IPS-20b (cell line): ENCODE results near the gene TAF10.

Experiments used
- H3K27ac ChIP-seq: one replicate; pipeline ENCODE4 v1.5.1; 2013; ENCODE audit warnings: low read length
- H3K27me3 ChIP-seq: 2 replicates; pipeline ENCODE4 v1.6.1; 2013; ENCODE audit warnings: mild to moderate bottlenecking, low read length, inconsistent platforms; ENCODE audit not compliant: insufficient read depth
- H3K36me3 ChIP-seq: 2 replicates; pipeline ENCODE4 v1.6.1; 2013; ENCODE audit warnings: low read depth, mild to moderate bottlenecking, inconsistent platforms, low read length, moderate library complexity; ENCODE audit not compliant: insufficient read depth
- H3K4me1 ChIP-seq: 2 replicates; pipeline ENCODE4 v1.6.1; 2013; ENCODE audit warnings: mild to moderate bottlenecking, control low read depth, inconsistent platforms, low read length, moderate library complexity; ENCODE audit not compliant: insufficient read depth
- H3K4me3 ChIP-seq: 2 replicates; pipeline ENCODE4 v1.5.1; 2013; ENCODE audit warnings: mild to moderate bottlenecking, low read length, inconsistent platforms
- H3K9ac ChIP-seq: 2 replicates; pipeline ENCODE4 v1.6.1; 2013; ENCODE audit warnings: low read depth, mild to moderate bottlenecking, inconsistent platforms, low read length, moderate library complexity
- H3K9me3 ChIP-seq: 2 replicates; pipeline ENCODE4 v1.6.1; 2013; ENCODE audit warnings: mild to moderate bottlenecking, low read depth, low read length, inconsistent platforms; ENCODE audit not compliant: insufficient read depth

TAF10 gene

GRCh38 chr11:6604081-6604626, 7.9 kb downstream of the TAF10 start:
- Histone ChIP-seq H3K27me3 (no peaks in the 10 kb centered on the region), H3K4me1 (peaks cover 21% of the 10 kb centered on the region), H3K9me3 (no peaks in the 10 kb centered on the region), H3K4me3 (peak overlapping the region; percentile 84), H3K27ac (peak overlapping the region; percentile 63), H3K9ac (peak overlapping the region; percentile 90), H3K36me3 (peaks cover 56% of the 10 kb centered on the region)

DNA sequence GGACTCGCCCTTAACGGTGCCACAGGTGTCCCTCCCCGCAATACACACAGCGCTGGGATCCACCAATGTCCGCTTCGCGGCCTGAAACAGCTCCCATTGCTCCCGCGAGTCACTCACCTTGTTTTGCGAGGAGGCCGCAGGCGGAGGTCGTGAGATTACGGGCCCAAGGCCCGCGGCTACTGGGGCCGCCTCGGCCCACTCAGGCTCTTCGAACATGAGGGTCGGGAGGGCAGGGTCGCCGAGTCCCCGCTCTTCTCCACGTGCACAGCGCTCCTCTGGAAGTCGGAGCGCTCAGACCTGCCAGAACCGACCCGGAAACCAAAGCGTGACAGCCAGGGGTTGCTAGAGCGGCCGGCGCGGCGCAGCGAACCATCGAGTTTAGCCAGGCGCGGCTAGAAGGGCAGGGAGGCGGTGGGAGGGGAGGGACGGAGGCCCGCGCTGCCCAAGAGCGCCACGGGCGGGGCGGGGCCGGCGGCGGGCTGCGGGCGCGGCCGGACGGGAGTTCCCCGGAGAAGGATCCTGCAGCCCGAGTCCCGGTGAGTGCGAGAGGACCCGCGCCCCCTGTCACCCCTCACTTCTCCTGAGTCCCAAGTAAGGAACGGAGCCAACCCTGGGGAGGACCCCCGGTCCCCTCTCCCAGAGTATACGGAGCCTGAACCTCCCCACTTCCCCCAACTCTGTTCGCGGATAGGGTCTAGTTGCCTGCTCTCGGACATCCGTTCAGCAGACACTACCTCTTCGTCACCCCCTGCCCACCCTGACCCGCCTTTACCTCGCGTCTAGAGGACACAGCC, 8.5 kb downstream of the TAF10 start, which contains the start of the genes ILK and RRP8:
Gene ILK, plus strand, starts transcription at position 488 of the 794 bp plus-strand sequence. CDS start 498 bp downstream, outside the sequence.
Gene RRP8, minus strand, starts transcription at position 330 of the 794 bp plus-strand sequence. Its CDS starts 114 bp downstream, at position 216.
- peaks cover 21% of the 10 kb centered on the region for H3K4me1 ChIP-seq
- peak within 1 kb of the TSS; percentile 84 for H3K4me3 ChIP-seq
- peaks cover 55% of the 10 kb centered on the region for H3K36me3 ChIP-seq
- peak within 1 kb of the TSS; percentile 90 for H3K9ac ChIP-seq
- H3K27ac ChIP-seq: peak within 1 kb of the TSS; percentile 63
- H3K9me3 ChIP-seq: no peaks in the 10 kb centered on the region
- no peaks in the 10 kb centered on the region for H3K27me3 ChIP-seq

DNA sequence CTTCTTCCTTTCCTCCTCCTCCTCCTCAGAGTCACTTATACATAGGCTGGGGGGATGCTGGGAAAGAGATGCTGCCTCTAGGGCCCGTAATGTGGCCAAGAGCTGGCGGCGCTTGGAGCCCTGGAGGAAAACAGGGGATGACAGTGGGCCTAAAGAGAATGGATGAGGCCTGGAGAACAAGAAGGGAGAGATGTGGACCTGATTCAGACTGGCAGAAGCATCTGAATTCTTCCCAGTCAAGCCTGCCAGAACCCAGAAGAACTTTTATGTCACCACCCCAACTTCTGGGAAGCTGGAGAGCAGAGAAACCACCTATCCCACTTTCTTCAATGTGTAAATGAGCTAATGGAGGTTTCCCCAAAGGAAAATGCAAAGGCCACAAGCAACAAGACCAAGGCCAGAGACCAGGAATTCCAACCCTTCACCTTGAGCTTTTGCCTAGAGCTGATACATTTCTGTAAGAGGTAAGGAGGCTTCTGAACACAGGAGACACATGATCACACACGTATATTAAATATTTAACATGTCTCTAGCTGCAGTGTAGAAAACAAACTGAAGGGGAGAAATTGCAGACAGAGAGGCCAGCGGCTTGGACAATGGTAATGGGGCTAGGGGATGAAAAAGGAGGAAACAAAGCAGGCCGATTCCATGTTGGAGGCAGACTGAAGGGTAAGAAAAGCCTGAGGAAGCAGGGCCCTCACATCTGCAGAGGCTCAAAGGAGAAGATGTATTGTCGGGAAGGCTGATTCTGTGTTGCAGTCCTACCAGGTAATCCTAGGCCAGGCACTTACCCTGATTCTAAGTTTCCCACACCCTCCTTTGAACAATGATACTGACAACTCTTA, 9.7 kb downstream of the TAF10 start:
- Histone ChIP-seq H3K9me3 (no peaks in the 10 kb centered on the region), H3K4me1 (peaks cover 17% of the 10 kb centered on the region), H3K9ac (peak overlapping the region; percentile 90), H3K27ac (no peak overlapping the region), H3K4me3 (peak overlapping the region; percentile 84), H3K27me3 (no peaks in the 10 kb centered on the region), H3K36me3 (peaks cover 55% of the 10 kb centered on the region)

DNA sequence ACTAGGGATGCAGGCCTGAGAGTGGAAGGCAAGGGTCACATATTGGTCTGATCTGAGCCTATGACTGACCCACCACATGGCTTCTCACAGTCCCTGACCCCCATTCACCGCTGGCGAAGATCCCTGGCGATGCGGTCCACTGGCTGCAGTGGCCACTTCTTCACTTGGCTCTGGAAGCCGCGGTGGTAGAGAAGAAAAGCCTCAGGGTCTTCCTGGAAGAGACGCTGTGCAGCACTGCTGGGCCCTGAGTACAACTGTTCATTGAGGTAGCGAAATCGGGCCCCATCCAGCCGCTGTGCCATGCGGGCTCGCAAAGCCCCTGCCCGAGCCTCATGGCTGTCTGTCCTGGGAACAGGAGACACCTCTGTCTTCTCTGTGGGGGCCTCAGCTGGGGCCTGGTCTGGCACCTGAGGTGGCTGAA, 11.0 kb downstream of the TAF10 start:
- H3K27me3 ChIP-seq: no peaks in the 10 kb centered on the region
- H3K4me1 ChIP-seq: peaks cover 9% of the 10 kb centered on the region
- H3K36me3 ChIP-seq: peaks cover 58% of the 10 kb centered on the region
- H3K4me3 ChIP-seq: no peak overlapping the region
- no peak overlapping the region for H3K27ac ChIP-seq
- H3K9ac ChIP-seq: no peak overlapping the region
- no peaks in the 10 kb centered on the region for H3K9me3 ChIP-seq

DNA sequence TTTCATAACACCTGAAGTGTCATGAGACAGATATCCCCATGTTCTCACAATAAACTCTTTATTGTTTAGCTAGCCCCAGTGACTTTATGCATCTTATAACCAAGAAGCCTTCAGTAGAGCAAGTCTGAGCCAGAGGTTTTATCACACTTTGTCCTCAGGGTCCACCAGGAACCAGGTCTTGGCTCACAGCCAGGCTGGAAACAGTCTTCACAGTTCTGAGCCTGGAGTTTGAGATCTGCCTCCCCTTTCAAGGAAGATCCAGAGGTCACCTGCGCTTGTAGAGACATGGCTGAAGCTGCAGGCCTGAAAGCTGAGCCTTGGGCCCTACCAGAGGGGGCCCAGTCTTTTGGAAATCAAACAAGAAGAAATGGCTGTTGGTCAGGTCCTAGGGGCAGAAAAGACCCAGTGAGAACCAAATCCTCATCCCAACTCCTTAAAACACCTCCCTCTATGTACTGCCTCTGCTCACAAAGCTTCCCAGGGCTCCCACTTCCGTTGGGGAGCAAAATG, 12.1 kb downstream of the TAF10 start:
- no peak overlapping the region for H3K9ac ChIP-seq
- peaks cover 52% of the 10 kb centered on the region for H3K36me3 ChIP-seq
- H3K4me1 ChIP-seq: peaks cover 9% of the 10 kb centered on the region
- H3K27ac ChIP-seq: no peak overlapping the region
- no peaks in the 10 kb centered on the region for H3K27me3 ChIP-seq
- no peaks in the 10 kb centered on the region for H3K9me3 ChIP-seq
- H3K4me3 ChIP-seq: no peak overlapping the region

DNA sequence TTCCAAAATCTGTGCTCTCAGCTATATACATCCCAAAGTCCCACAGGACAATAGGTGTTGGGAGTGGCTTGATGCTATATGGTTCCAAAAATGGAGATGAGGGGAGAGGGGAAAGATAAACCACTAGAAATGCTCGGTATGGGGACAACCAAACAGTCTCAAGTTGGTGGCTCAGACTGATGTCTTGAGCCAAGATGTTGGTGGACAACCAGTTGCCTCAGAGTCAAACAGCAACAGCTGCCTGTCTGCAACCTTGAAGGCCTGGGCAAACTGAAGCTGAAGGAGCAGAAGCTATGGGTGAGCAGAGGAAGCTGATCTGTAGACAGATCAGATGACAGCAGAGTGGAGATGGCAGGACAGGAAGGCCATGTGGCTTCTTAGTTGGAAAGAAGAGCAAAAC, 12.6 kb downstream of the TAF10 start:
- Histone ChIP-seq H3K27me3 (no peaks in the 10 kb centered on the region), H3K4me1 (peaks cover 6% of the 10 kb centered on the region; the same call in 1 of the 2 replicates), H3K9me3 (no peaks in the 10 kb centered on the region), H3K36me3 (peaks cover 53% of the 10 kb centered on the region), H3K9ac (no peak overlapping the region), H3K4me3 (no peak overlapping the region), H3K27ac (no peak overlapping the region)

DNA sequence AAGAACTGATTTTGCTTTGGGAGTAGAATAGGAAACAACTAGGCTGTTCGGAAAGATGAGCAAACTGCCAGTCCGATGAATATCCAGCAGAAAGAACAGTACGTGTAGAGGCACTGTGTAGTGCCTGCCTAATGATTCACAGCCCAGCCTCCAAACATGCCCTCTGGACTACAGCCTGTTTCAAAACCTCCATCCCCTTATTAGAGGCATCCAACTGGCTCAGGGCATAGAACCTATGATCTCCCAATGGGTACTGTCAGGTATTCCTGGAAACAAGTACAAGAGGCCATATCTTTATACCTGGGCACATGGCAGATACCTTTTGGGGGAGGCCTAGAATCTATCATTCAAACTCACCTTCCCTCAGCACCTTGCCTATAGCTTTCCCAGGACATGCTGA, 13.5 kb downstream of the TAF10 start:
- no peak overlapping the region for H3K9ac ChIP-seq
- no peaks in the 10 kb centered on the region for H3K9me3 ChIP-seq
- H3K27me3 ChIP-seq: no peaks in the 10 kb centered on the region
- peaks cover 59% of the 10 kb centered on the region for H3K36me3 ChIP-seq
- peaks cover 6% of the 10 kb centered on the region; the same call in 1 of the 2 replicates for H3K4me1 ChIP-seq
- no peak overlapping the region for H3K27ac ChIP-seq
- no peak overlapping the region for H3K4me3 ChIP-seq

DNA sequence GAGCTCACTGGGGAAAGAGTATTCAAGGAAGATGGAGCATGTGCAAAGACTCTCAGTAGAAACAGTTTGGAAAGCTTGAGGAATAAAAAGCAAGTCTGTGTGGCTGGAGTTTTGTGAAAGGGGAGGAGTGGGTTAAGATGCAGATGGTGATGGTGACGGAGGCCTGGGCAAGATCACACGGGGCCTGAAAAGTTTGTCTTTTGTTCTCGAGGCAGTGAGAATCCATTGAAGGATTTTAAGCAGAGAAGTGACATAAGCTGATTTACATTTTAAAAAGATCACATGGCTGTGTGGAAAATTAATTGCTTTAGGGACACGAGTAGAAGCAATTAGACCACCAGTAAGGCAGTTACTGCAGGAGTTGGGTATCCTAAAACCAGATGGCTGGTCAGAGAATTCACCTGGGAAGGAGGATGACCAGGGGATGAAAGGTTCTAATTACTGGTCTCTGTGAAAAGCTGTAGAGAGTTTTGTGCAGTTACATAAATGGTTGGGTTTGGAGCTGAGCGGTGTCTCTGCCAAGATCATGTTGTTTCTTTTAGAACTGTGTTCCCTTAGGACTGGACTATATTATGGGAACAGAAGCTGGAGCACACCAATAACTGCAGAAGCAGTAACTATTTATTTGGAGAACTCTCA, 15.7 kb downstream of the TAF10 start:
- H3K27ac ChIP-seq: no peak overlapping the region
- H3K27me3 ChIP-seq: no peaks in the 10 kb centered on the region
- no peaks in the 10 kb centered on the region for H3K9me3 ChIP-seq
- peaks cover 54% of the 10 kb centered on the region for H3K36me3 ChIP-seq
- H3K9ac ChIP-seq: no peak overlapping the region
- H3K4me3 ChIP-seq: no peak overlapping the region
- H3K4me1 ChIP-seq: no peaks in the 10 kb centered on the region

DNA sequence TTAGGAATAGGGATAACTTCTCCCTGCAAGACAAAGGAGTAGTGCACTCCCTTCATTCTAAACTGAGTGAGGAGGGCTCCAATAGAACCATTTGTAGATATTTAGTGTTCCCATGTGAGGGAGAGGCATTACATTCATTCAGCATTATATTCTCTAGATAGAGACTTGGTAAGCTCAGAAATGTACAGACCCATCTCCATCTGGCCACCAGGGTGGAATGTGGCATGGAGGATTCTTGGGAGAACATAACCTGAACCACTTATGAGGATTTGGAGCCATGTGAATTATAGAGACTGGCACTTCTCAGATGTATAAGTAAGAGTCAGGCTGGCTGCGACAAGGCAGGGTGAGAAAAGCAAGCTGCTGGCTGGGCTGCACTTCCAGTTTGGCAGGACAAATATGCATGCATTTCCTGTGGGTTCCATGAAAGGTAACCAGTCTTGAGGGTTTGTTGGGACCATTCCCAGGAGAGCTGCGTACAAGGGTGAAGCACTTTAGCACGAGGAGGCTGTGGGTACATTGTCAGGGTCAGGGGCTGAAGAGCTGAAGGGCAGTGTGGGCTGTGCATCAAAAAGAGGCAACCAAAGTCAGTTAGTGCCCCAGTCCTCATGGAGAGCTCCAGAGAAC, 17.8 kb downstream of the TAF10 start:
- Histone ChIP-seq H3K4me1 (no peaks in the 10 kb centered on the region), H3K9me3 (no peaks in the 10 kb centered on the region), H3K36me3 (peaks cover 33% of the 10 kb centered on the region), H3K27ac (no peak overlapping the region), H3K9ac (no peak overlapping the region), H3K27me3 (no peaks in the 10 kb centered on the region), H3K4me3 (no peak overlapping the region)

DNA sequence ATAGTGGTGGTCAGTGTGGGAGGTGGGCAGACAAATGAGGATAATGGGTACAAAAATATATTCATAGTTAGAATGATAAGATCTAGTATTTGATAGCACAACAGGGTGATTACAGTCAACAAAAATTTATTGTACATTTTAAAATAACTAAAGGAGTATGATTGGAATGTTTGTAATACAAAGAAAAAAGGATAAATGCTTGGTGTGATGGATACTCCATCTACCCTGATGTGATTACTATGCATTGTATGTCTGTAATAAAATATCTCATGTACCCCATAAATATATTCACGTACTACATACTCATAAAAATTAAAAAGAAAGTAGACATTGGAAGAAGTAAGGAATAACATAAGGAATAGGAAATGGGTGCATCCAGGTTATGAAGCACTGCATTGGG, 24.0 kb downstream of the TAF10 start:
- no peaks in the 10 kb centered on the region for H3K36me3 ChIP-seq
- H3K9ac ChIP-seq: no peak overlapping the region
- H3K27ac ChIP-seq: no peak overlapping the region
- no peaks in the 10 kb centered on the region for H3K27me3 ChIP-seq
- no peak overlapping the region for H3K4me3 ChIP-seq
- no peaks in the 10 kb centered on the region for H3K4me1 ChIP-seq
- peaks cover 16% of the 10 kb centered on the region for H3K9me3 ChIP-seq
